ENCODE measurements around the gene SS18L1. TPM values are rescaled to one million over a fixed set of nuclear protein-coding genes. Genes with fewer than 3 reads are reported as not detected.

Gene SS18L1
- total RNA-seq, 1 experiment from 2014 or later: 28.1 TPM

DNA sequence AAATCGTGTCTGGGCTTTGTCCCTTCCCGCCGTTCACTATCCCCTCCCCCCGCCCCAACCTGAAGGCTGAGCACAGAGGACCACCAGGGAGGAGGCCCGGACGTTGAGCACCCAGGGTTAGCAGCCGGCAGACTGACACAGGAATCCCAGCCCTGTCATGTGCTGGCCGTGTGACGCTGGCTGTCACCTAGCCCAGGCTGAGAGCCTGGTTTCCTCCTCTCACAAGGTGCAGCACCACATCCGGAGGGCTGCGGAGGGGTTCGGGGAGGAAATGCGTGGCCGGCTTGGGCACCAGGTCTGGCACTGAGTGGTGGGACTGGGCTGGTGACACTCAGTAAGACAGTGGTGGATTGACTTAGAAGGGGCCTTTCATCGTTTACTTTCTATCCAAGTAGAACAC lies 25.9 kb upstream of the SS18L1 start:
- H3K36me3 ChIP-seq (ENCODE audit: control insufficient read depth in 1 of 2, insufficient read depth in 2 of 2, low read length in 2 of 2): no peaks in the 10 kb centered on the region
- H3K4me1 ChIP-seq (ENCODE audit: control insufficient read depth in 1 of 2, insufficient read depth in 2 of 2, low read length in 2 of 2): peaks cover 6 to 16% of the 10 kb centered on the region in 2 experiments
- intact Hi-C loops (cut with micrococcal nuclease): no loop called here
- DNase-seq (ENCODE audit: low read depth, low spot score): no peak
- no peak overlapping the region for H3K9ac ChIP-seq (ENCODE audit: low read length)
- H3K9me2 ChIP-seq (ENCODE audit: insufficient read depth): no peaks in the 10 kb centered on the region
- H2AFZ ChIP-seq (ENCODE audit: low read depth, low read length, poor library complexity, severe bottlenecking): no peak overlapping the region
- RAD21 ChIA-PET (ENCODE audit: low non-redundant PET in 1 of 2, low total read pairs in 2 of 2, uncharacterized antibody in 2 of 2, unreplicated experiment in 2 of 2): no interaction called here
- ATAC-seq: no peak
- no peaks in the 10 kb centered on the region for H4K20me1 ChIP-seq (ENCODE audit: insufficient read depth)
- no peaks in the 10 kb centered on the region for H3K79me2 ChIP-seq (ENCODE audit: insufficient read depth, low read length)
- TF ChIP-seq SRF (IDR thresholded peaks at IDR 0.05; ENCODE audit: low read depth) (no peak), CEBPB (IDR thresholded peaks at IDR 0.05; ENCODE audit: low read depth) (no peak), EZH2phosphoT487 (IDR thresholded peaks at IDR 0.05; ENCODE audit: borderline replicate concordance) (no peak), RAD21 (IDR thresholded peaks at IDR 0.05; ENCODE audit: low read depth) (no peak), EGR1 (IDR thresholded peaks at IDR 0.05; ENCODE audit: low read depth) (no peak), EZH2 (IDR thresholded peaks at IDR 0.05) (no peak), SIN3A (IDR thresholded peaks at IDR 0.05; ENCODE audit: low read depth) (no peak), TCF7L2 (IDR thresholded peaks at IDR 0.05; ENCODE audit: borderline replicate concordance, extremely low read depth, insufficient read depth, insufficient read length) (no peak), SP1 (IDR thresholded peaks at IDR 0.05; ENCODE audit: low read depth) (no peak), YY1 (IDR thresholded peaks at IDR 0.05; ENCODE audit: extremely low read depth, insufficient replicate concordance, low read depth, low read length) (no peak), ZFX (IDR thresholded peaks at IDR 0.05) (no peak), POLR2A (IDR thresholded peaks at IDR 0.05; ENCODE audit: borderline replicate concordance, extremely low read depth, insufficient read depth, insufficient read length) (no peak), ZNF274 (IDR thresholded peaks at IDR 0.05; ENCODE audit: low read depth, low read length) (no peak), POLR2AphosphoS5 (IDR thresholded peaks at IDR 0.05; ENCODE audit: low read depth, low read length) (no peak)
- TF ChIP-seq, protein P1, sequence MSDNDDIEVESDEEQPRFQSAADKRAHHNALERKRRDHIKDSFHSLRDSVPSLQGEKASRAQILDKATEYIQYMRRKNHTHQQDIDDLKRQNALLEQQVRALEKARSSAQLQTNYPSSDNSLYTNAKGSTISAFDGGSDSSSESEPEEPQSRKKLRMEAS (IDR thresholded peaks at IDR 0.05): no peak
- TF ChIP-seq, protein P2, sequence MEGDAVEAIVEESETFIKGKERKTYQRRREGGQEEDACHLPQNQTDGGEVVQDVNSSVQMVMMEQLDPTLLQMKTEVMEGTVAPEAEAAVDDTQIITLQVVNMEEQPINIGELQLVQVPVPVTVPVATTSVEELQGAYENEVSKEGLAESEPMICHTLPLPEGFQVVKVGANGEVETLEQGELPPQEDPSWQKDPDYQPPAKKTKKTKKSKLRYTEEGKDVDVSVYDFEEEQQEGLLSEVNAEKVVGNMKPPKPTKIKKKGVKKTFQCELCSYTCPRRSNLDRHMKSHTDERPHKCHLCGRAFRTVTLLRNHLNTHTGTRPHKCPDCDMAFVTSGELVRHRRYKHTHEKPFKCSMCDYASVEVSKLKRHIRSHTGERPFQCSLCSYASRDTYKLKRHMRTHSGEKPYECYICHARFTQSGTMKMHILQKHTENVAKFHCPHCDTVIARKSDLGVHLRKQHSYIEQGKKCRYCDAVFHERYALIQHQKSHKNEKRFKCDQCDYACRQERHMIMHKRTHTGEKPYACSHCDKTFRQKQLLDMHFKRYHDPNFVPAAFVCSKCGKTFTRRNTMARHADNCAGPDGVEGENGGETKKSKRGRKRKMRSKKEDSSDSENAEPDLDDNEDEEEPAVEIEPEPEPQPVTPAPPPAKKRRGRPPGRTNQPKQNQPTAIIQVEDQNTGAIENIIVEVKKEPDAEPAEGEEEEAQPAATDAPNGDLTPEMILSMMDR (IDR thresholded peaks at IDR 0.05 in 2 of 3, conservative IDR thresholded peaks at IDR 0.05 in 1 of 3; ENCODE audit: borderline replicate concordance in 1 of 3, insufficient read depth in 1 of 3, low read depth in 2 of 3, low read length in 2 of 3): no peak
- no peak overlapping the region for H3K4me2 ChIP-seq (ENCODE audit: low read length)
- no TSS peak for BruUV-seq (replicated peaks)
- POLR2A ChIA-PET: no interaction called here
- H3K9me3 ChIP-seq (ENCODE audit: control insufficient read depth in 1 of 2, insufficient read depth in 1 of 2, low read depth in 1 of 2, low read length in 2 of 2): peaks cover 0 to 2% of the 10 kb centered on the region in 2 experiments; a peak in 1 of 4 replicates
- no peak overlapping the region for H3K4me3 ChIP-seq (replicated peaks in 1 of 2; ENCODE audit: low read depth in 1 of 2, low read length in 2 of 2)
- CTCF ChIA-PET: no interaction called here
- H3K27me3 ChIP-seq (ENCODE audit: insufficient read depth, low read length): no peaks in the 10 kb centered on the region
- no peak overlapping the region for H3K27ac ChIP-seq (ENCODE audit: low read depth, low read length)

Measured in HCT116 (cell line).